ENCODE results near the gene NPTX1. TPM values are rescaled to one million over a fixed set of nuclear protein-coding genes. Genes with fewer than 3 reads are reported as not detected.
"Not testable (repeated sequence)": the region's sequence is repeated elsewhere in the genome, so short reads cannot be mapped to it uniquely, and the experiment has no call there.

The NPTX1 gene
- total RNA-seq, 4 donors from 2014 or later = 0.21 to 0.59 TPM; not detected in 2

GRCh38 chr17:80509311-80509710 is 32.9 kb upstream of the NPTX1 start:
- no peak for DNase-seq (ENCODE audit: low spot score in 2 of 2)
- Histone ChIP-seq H3K4me1 (peaks cover 0 to 12% (median 0%) of the 10 kb centered on the region in 4 donors), H3K9me3 (no peaks in the 10 kb centered on the region), H3K36me3 (no peaks in the 10 kb centered on the region), H3K27me3 (peaks cover 0 to 38% of the 10 kb centered on the region in 2 donors), H3K27ac (no peak overlapping the region), H3K4me3 (no peak overlapping the region)
- TF ChIP-seq EP300 (IDR thresholded peaks at IDR 0.05) (no peak), POLR2A (IDR thresholded peaks at IDR 0.05) (no peak), CTCF (IDR thresholded peaks at IDR 0.05) (no peak)
- 80 to 85% methylated on average over 8 of the region's 8 CpGs for WGBS, 2 donors

- H3K9me3 ChIP-seq = no peaks in the 10 kb centered on the region
- WGBS, 2 donors = 83 to 90% methylated on average over 3 of the region's 3 CpGs
- H3K36me3 ChIP-seq = no peaks in the 10 kb centered on the region
- TF ChIP-seq POLR2A (IDR thresholded peaks at IDR 0.05) (no peak), CTCF (IDR thresholded peaks at IDR 0.05) (no peak), EP300 (IDR thresholded peaks at IDR 0.05) (no peak)
- peaks cover 0 to under 1% (median 0%) of the 10 kb centered on the region in 4 donors for H3K4me1 ChIP-seq
- no peak overlapping the region for H3K4me3 ChIP-seq
- peaks cover 0 to 38% of the 10 kb centered on the region in 2 donors for H3K27me3 ChIP-seq
- no peak for DNase-seq (ENCODE audit: low spot score in 2 of 2)
- H3K27ac ChIP-seq = no peak overlapping the region
Observed at GRCh38 chr17:80507965-80508364, 31.6 kb upstream of the NPTX1 start.

- 50 to 62% methylated on average over 4 of the region's 4 CpGs for WGBS, 2 donors
- not testable (repeated sequence) for DNase-seq (ENCODE audit: low spot score in 2 of 2); H3K27ac ChIP-seq; H3K36me3 ChIP-seq; H3K4me1 ChIP-seq; H3K9me3 ChIP-seq; H3K4me3 ChIP-seq
- peaks cover 0 to 37% of the 10 kb centered on the region in 2 donors for H3K27me3 ChIP-seq
Observed at GRCh38 chr17:80507177-80507576, 30.8 kb upstream of the NPTX1 start.

- peaks cover 0 to 19% of the 10 kb centered on the region in 2 donors for H3K27me3 ChIP-seq
- WGBS, 2 donors = 16 to 19% methylated on average over 8 of the region's 8 CpGs
Observed at GRCh38 chr17:80504686-80505413, 28.4 kb upstream of the NPTX1 start.

GRCh38 chr17:80503921-80504320 is 27.5 kb upstream of the NPTX1 start:
- Histone ChIP-seq H3K27ac (no peak overlapping the region), H3K4me1 (peaks cover 0 to 3% (median 0%) of the 10 kb centered on the region in 4 donors), H3K27me3 (peaks cover 0 to 16% of the 10 kb centered on the region in 2 donors), H3K36me3 (no peaks in the 10 kb centered on the region), H3K4me3 (no peak overlapping the region), H3K9me3 (no peaks in the 10 kb centered on the region)
- TF ChIP-seq POLR2A (IDR thresholded peaks at IDR 0.05) (no peak), EP300 (IDR thresholded peaks at IDR 0.05) (no peak), CTCF (IDR thresholded peaks at IDR 0.05) (no peak)
- DNase-seq (ENCODE audit: low spot score in 2 of 2) = no peak

More at GRCh38 chr17:80504686-80505413, 28.4 kb upstream of the NPTX1 start:
- H3K36me3 ChIP-seq = no peaks in the 10 kb centered on the region
- no peaks in the 10 kb centered on the region for H3K9me3 ChIP-seq
- TF ChIP-seq EP300 (IDR thresholded peaks at IDR 0.05) (no peak), CTCF (IDR thresholded peaks at IDR 0.05) (no peak), POLR2A (IDR thresholded peaks at IDR 0.05) (no peak)
- H3K4me1 ChIP-seq = no peaks in the 10 kb centered on the region
- no peak overlapping the region for H3K27ac ChIP-seq
- DNase-seq (ENCODE audit: low spot score in 2 of 2) = no peak
- no peak overlapping the region for H3K4me3 ChIP-seq

All from tibial nerve (tissue), 4 donors.